Measurements from ENCODE around the gene ST6GALNAC4.

The ST6GALNAC4 gene

DNA sequence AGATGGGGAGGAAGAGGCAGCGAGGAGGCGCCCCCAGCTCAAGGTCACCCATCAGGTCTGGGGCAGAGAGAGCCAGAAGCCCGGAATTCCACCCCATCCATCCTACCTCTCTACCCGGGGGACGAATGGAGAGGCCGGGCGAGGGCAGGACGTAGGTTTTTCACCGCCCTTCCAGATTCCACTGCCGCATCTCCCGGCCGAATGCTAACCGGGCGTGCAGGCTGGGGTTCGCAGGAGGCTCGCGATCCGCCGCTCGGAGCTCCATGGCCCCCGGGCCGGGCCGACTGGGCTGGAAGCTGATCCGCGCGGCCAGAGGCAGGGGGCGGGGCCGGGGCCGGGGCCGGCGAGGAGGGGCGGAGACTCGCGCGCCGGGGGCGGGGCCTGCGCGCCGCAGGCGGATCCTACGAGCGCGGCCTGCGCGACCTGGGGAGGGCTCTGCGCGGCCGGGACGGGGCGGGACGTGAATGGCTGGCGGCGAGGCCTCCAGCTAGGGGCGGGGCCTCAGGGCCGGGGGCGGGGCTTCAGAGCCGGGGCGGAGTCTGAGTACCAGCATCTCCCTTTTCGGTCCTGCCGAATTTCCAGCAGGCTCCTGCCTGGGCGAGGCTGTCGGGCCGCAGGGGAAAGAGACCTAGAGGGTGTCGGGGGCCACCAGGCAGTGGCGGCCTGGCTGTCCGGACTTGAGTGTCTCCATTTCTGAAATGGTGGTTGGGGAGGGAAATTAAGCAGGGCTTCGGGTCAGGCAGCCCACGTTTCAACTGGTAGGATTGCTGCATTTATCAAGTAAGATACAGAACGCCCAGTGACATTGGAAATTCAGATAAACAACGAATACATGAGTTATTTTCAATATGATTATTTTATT is at the start of gene ST6GALNAC4:
ST6GALNAC4 (minus strand) TSS at position 322 of the 862 bp plus-strand sequence. CDS start 622 bp downstream, outside the sequence.
- DNase-seq (ENCODE audit: low spot score), result peak; percentile 82
- FAIRE-seq, result no peak

DNA sequence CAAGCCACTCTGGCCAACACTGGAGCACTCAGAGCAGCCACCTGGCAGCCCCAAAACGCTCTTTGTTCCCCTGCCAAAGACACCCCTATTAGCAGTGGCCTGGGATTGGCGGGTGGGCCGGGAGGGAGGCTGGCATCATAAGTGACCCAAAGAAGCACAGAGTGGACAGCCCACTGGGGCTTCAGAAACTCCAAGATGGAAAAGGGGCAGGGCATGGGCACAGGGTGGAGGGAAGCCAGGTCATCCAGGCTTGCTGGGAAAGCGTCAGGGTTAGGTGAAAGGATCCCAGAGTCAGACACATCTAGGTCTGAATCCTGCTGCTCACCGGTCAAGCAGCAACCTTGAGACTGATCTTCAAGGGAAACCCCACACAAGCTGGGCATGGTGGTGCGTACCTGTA is 49.1 kb upstream of the ST6GALNAC4 start:
- DNase-seq (ENCODE audit: low spot score) (no peak), FAIRE-seq (no peak)

DNA sequence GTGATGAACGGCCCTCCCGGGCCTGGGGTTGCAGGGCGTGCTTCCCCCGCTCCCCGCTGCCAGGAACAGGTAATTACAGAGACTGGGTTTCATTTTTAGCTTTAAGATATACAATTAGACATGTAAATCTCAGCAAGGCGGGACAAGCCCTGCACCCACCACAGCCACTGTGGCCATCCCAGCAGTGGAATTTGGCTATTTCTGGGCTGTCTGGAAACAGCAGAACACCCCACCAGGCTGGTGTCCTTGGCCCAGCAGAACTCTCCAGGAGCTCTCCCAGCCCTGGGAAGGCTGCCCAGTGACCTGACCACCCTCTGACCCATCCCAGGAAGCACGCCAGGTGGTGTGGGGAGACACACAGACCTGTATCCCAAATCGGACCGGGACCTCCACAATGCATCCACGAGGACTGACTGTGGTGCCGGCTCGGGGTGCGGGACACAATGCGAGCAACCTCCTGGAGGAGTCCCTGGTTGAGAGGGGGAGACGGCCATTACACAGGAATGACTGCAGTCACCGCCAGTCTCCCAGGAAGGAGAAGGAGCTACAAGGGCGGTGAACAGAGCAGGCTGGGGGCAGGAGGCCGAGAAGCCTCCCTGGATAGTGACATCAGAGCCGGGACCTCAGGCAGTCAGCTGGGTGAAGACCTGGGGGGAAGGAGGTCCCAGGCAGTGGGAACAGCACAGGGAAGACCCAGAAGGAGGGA is 46.7 kb upstream of the ST6GALNAC4 start:
- no peak for FAIRE-seq
- no peak for DNase-seq (ENCODE audit: low spot score)

DNA sequence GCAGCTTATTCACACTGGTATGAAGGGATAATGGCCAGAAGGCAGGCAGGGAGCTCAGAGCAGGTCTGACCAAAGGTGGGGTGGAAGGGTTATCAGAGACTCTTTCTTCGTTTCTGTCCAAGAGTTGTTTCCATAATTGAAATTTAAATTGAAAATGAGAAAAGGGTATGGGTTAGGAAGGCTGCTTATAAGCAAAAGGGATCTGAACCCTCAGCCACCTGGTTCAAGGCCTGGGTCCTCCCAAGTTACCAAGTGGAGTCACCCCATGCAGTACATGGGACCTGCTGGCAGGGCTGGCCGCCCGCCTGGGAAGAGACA is 46.2 kb upstream of the ST6GALNAC4 start:
- DNase-seq (ENCODE audit: low spot score), result no peak
- FAIRE-seq, result no peak

- DNase-seq (ENCODE audit: low spot score), result no peak
- no peak for FAIRE-seq
Observed at GRCh38 chr9:127962278-127962677, 45.4 kb upstream of the ST6GALNAC4 start.

- no peak for DNase-seq (ENCODE audit: low spot score)
- no peak for FAIRE-seq
Observed at GRCh38 chr9:127961613-127962155, 44.8 kb upstream of the ST6GALNAC4 start.

DNA sequence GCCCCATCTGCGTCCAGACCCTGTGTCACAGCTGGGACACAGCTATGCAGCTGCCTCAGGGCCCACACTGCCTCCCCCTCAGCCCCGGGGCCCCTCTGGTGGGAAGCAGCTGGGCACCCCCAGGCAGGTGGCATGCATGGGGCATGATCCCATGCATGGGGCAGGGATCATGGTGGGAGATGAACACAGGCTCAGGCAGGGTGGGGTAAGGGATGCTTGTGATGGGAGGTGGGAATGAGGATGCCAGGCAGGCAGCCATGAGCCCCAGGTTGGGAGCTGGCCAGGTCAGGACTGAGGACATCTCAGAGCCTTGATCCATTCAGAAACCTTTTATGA is 44.3 kb upstream of the ST6GALNAC4 start:
- FAIRE-seq, result no peak
- DNase-seq (ENCODE audit: low spot score), result no peak

DNA sequence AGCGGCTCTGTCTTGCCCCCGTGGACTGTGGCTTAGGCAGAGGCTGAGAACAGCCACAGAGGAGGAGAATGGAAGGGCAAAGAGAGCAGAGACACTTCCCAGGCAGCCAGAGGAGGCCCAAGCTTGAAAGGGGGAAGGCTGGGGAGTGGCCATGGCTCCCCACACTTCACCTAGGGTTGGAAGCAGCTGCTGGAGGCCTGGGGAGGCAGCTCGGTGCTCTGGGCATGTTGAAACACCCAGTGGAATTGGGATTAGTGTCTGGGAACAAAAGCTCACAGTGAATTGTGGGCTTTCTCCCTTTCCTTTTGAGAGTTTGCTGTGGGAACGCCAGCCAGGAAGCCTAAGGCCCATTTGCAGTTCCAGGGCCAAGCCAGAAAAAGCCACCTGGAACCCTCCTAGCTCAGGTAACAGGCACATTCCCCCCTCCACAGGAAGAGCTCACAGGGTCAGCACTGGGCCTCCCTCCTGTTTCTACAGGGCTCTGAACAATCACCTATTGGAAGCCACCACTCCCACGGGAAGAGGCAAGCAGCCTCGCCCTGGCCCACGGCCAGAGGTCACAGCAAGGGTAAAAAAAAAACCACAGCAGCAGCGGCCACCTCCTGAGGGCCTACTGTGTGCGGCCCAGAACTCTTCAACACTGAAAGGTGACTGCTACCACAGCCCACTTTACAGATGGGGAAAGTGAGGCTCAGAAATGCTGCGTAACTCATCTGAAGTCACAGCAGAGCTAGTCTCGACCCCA is 43.7 kb upstream of the ST6GALNAC4 start:
- FAIRE-seq (no peak), DNase-seq (ENCODE audit: low spot score) (no peak)

DNA sequence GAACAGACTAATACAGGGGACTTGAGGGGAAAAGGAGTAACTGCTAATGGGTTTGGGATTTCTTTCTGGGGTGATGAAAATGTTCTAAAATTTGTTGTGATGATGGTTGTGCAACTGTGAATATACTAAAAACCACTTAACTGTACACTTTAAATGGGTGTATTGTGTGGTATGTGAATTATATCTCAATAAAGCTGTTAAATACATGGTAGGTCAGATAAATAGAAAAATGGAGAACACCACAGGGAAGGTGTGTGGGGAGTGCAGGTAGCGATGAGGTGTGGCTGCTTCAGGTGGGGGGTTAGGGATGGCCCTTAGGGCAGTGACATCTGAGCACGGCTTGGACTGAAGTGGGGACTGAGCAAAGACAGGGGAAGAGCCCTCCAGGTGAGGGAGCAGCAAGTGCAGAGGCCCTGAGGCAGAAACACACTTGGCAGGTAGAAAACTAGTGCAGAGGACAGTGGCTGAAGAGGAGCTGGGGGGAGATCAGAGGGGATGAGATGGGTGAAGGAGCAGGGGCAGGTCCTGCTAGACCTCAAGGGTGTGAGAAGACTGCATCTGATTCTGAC is 43.1 kb upstream of the ST6GALNAC4 start:
- FAIRE-seq (no peak), DNase-seq (ENCODE audit: low spot score) (no peak)

GRCh38 chr9:127959398-127959797 is 42.6 kb upstream of the ST6GALNAC4 start:
- FAIRE-seq (no peak), DNase-seq (ENCODE audit: low spot score) (no peak)

- DNase-seq (ENCODE audit: low spot score) (no peak), FAIRE-seq (no peak)
Observed at GRCh38 chr9:127958728-127959127, 41.9 kb upstream of the ST6GALNAC4 start.

DNA sequence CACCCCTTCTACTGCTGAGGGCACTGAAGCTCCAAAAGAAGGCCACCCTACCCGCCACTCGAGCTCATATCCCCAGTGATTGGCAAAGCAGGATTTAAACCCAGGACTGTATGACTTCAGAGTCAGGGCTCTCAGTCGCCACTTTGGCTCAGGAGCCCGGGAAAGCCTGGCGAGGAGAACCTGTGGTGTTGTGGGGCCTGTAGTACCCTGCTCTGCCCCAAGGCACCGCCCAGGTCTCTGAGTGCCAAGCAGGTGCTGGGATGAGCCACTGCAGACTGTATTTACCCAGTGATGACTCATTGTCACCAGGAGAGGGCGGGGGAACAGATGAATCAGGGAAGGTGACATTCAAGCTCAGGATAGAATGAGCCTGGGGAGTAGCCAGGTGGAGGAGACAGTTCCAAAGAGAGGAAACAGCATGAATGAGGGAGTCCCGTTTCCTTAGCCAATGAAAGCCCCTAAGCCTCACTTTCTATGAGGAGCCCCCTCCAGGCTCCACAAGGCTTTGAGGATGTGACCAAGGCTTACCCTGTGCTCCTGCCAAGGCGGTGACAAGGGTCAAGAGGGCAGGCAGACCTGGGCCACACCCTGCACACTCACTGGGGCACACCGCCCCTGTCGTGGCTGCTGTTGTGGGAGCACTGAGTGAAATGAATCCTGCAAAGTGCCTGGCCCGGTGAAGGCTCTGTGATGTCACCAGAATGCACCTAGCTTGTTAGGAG is 38.6 kb upstream of the ST6GALNAC4 start:
- peak; percentile 85 for FAIRE-seq

DNA sequence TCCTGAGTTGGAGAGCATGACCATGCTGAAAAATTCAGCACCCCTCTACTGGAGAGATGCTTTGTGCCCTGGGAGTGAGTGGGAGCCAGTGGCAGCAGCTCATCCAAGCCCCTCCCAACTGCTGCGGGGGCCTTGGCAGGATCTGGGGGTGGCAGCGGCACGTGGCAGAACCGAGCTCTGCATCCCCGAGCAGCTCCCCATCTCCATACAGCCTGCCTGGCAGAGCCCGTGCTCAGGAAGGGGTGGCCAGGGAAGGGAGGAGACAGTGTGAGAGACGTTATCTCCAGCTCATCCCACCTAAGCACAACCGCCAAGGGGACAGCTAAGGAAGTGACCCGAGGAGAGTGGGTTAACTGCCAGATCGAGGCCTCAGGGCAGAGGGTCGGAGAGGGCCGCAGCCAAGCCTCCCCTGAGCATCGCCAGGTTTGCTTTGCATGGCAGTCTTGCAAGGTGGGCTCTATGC is 38.0 kb upstream of the ST6GALNAC4 start:
- DNase-seq (ENCODE audit: low spot score), result no peak
- no peak for FAIRE-seq

More for the DNA sequence above, 38.6 kb upstream of the ST6GALNAC4 start:
- DNase-seq (ENCODE audit: low spot score), result peak; percentile 86

- DNase-seq (ENCODE audit: low spot score) (no peak), FAIRE-seq (no peak)
Observed at GRCh38 chr9:127953768-127954505, 37.1 kb upstream of the ST6GALNAC4 start.

DNA sequence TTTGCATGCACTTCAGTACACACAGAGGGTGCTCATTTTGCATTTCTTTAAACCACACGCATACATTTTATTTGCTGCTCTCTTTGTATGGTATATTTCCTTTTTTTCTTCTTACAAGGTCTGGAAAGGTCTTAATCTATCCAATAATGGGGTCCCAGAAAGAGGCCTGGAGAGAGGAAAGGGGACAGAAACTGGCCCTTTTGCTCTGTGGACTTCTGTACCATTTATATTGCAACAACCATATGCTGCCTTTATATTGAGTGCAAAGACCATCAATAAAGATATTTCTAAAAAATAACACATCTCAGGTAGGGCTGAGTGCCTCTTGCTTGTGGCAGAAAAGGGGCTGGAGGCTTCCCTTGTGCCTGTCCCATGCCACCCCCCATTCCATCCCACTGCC is 36.3 kb upstream of the ST6GALNAC4 start:
- no peak for FAIRE-seq

DNA sequence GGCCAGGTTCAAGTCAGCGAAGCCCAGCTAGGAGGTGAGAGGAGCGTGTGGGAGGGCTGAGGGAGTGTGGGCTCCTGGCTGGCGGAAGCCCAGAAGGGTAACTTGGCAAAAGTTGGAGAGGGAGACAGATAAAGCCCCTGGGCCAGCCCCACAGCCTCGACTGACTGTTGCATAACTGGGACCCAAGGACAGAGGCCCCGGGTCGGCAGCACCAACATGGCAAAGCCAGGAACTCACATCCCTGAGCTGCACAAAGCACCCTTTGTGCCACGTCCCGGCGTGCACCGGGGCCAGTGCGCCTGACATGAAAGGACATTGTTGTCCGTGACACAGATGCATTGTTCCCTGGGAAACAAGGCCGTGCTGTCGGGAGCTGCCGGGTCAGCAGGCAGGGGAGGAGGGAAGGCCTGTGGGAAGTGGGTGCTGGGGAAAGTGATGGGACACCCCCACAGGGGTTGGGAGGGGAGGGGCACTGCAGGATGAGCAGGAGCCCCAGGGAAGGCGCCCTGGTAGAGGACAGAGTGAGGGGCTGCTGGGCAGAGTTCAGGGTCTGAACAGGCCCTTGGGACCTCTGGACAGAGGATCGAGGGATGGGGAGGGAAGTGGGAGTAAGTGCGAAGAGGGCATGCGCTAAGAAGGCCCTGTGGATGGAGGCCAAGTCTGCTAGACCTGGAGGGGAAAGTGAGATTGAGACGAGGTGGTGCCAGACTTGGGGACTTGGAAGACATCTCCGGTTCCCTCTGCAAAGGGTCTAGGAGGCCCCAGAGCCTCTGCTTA is 33.9 kb upstream of the ST6GALNAC4 start:
- no peak for DNase-seq (ENCODE audit: low spot score)
- no peak for FAIRE-seq

More for the DNA sequence above, 36.3 kb upstream of the ST6GALNAC4 start:
- DNase-seq (ENCODE audit: low spot score), result no peak

GRCh38 chr9:127949827-127950512 is 33.1 kb upstream of the ST6GALNAC4 start:
- DNase-seq (ENCODE audit: low spot score) (no peak), FAIRE-seq (no peak)

DNA sequence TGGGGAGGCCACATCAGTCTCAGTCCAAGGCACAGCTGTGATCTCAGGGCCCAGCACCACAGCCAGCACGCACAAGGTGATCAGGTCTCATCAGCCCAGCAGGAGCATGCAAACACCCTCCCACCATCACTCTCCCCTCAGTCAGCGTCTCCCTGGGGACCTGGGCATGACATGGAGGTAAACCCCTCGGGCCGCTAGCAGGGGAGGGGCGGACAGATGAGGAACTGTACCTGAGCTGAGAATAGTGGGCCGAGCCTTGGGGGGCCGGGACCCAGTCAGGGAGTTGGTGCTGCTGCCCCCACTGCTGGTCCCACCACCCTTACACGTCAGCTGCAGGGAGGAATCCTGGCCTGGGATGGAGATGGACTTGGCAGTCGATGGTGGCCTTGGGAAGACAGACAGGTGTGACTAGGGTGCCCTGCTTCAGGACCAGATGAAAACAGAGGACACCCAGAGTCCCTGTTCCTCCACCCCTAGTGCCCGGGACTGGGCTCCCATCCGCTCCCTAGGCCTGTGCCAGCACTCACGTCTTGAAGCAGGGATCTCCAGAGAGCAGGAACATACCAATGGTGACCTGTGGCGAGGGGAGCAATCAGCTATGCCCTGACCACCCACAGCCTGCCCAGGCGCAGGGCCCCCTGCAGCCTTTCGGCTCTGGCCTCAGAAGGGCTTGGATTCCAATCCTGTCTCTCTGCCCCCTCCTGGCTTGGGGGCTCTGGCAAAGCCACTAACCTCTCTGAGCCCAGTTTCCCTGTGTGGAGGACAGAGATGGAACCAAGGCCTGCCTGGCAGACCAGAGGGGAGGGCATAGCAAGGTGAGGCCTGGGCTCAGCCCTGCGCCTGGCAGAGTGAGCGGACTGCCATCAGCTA is 31.2 kb upstream of the ST6GALNAC4 start:
- DNase-seq (ENCODE audit: low spot score) (no peak), FAIRE-seq (no peak)

All from RCC 7860 (cell line).